CD4-positive, alpha-beta T cell treated with Interleukin-1 beta for 1 hour (primary cell): ENCODE results near the gene MAP3K3.
"Not testable (repeated sequence)": the region's sequence is repeated elsewhere in the genome, so short reads cannot be mapped to it uniquely, and the experiment has no call there.

Source experiments
- DNase-seq, 2 donors: peaks; one replicate each; pipeline ENCODE4 v3.0.0-alpha.2; 2020 to 2022

MAP3K3 gene

DNA sequence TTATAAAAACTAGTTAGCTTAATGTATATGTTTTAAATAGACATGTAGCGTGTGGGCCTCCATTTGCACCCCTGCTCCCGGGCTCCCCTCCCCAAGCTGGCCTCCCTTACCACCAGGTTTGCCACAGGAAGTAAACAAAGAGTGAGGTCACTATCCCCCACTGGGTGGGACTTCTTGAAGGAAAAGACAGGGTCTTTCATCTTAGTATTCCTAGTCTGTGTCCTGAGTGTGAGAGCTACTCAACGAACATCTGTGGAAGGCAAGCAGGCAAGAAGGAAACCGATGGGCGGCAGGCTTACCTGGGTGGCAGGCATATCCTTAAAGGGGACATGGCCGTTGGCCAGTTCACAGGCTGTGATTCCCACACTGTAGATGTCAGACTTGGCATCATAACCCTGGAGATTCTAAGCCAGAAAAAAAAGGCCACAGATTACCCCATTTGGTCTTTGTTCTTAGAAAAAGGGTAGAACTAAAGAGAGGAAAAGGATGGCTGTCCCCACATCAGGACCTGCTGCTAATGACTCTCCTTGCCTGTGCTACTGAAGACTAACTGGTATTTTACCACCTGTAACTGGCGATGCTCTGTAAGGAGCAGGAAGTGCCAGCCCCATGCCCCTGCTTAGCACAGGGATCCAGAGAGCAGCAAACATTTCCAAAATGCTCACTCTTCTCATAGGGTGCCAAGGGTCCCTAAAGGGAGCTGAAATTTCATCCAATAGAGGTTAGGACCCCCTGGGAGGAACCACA, 84.3 kb downstream of the MAP3K3 start:
- DNase-seq = no peak

DNA sequence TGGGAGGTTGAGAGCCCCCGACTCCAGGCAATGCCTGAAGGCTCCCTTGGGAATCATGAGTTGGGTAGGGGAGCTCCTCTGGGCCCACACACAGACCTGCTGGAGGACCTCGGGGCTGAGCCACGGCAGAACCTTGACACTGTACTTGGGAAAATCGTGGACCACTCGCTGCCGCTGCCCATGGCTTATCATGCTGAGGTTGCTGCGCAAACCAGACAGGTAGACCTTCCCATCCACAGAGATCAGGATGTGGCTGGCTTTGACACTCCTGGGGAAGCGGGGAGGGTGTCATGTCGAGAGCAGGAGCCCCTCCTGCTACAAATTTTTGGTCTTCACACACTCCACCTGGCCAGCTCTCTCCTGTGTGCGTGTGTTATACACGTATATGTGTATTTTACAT, 84.9 kb downstream of the MAP3K3 start:
- DNase-seq = peak; percentile 28 to 40

DNA sequence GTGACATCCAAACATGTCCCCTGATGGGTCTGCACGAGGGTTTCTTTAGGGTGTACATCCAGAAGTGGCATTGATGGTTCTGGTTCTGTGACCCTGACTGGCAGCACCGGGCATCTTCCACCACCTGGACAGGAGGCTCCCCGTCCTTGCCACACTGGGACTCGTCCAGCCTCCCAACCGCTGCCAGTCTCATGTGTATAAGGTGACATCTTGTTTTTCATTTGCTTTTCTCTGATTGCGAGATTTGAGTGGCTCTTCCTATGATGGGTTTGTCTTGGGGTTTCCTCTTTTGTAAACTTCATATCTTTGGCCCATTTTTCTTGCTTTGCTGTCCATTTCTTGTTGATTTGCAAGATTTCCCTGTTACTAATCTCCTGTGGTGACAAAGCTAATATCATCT, 86.9 kb downstream of the MAP3K3 start:
- DNase-seq = no peak

DNA sequence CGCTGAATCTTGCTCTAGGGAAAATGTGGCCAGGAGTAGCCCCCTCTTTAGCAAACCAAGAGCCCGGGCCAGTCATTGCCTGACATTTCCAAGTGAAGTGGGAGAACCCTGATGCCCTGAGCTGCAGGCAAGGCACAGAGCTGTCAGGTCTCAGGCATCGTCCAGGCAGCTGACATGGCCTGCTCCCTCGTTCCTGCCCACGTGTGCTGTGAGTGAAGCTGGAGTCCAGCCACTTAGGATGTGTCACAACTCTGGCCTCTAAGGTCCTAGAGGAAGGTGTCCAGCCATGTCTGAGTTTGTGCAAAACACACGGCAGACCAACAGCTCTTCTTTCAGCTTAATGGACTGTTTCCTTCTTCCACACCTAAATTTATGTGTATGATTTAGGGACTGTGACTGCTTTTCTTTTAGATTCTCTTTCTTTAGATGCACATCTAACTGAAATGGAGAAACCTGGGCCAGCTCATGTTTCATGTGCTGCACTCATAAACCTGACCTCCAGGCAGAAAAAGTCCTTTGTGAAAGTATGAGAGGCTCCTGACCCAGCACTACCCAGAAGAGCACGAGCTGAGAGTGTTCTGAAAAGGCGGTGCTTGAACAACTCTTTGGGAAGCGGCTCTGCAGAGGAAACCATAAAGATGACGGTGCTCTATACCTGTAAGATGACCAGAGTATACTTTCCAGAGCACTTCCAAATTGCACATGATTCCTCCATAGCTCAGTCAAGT, 92.5 kb downstream of the MAP3K3 start:
- no peak for DNase-seq

DNA sequence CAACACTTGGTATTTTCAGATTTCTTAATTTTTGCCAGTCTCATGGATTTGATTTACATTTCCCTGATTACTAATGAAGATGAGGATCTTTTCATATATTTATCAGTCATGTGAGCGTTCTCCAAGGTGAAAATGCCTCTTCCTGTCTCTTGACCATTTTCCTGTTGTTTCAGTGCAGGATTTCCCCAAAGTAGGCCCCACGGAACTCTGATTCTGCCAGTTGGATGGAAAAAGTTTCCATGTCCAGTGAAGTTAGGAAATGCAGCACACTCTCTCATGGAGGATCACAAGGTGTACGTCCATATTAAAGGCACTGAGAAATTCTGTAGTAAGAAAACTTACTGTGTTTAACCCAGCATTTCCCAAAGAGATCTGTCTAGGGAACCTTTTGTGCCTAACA, 94.2 kb downstream of the MAP3K3 start:
- no peak for DNase-seq

DNA sequence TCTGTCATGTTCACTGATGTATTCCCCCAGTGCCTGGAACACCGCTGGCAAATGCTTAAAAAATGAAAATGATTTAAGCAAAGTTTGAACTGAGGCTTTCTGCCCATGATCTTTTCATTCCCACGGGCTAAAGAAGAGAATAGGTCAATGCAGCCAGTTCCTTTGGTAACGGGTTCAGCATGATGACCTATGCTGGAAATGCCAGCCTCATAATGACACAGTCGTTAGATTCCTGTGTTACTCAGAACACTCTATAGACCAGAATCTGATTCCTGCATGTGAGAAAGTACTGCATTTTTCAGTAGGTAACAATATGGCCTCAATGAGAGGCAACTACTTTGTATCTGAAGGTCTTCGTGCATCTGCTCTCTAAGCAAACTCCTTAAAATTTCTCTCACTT, 96.8 kb downstream of the MAP3K3 start:
- DNase-seq = no peak

DNA sequence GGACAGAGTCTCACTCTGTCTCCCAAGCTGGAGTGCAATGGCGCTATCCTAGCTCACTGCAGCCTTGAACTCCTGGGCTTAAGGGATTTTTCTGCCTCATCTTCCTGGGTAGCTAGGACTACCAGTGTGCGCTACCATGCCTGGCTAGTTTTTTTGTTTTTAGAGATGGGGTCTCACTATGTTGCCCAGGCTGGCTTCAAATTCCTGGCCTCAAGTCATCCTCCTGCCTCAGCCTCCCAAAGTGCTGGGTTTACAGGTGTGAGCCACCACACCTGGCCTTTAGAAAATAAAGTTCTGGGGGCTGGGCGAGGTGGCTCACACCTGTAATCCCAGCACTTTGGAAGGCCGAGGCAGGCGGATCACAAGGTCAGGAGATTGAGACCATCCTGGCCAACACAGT, 98.0 kb downstream of the MAP3K3 start:
- not testable (repeated sequence) for DNase-seq

DNA sequence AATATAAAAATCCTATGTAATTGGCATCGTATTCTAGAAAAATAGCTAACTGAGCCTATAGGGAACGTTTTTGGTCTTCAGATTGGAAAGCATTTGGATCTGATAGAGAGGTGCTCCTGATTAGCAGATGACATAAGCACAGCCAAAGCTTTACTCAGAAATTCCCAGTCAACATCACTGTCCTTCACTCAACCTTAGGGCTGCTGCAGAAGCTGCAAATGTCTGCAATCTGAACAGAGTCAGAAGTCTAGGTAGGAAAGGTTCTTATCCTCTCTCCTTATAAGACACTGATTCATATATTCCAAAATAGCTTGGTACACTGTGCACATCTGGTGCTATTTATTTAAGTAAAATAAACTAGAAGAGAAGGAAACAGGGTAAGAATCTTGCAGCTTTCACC, 100.2 kb downstream of the MAP3K3 start:
- no peak for DNase-seq

DNA sequence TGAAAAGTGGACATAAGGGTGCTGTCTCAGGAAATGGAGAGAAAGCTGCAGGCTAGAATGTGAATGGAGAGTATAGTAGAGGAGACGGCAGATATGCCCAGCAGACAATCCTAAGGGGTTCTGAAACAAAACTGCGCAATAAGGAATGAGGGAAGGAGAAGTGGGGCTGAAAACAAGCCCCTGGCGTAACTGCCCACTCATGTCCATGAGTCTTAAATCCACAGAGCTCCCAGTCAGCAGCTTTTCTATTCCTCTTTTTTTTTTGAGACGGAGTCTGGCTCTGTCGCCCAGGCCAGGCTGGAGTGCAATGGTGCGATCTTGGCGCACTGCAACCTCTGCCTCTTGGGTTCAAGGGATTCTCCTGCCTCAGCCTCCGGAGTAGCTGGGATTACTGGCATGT, 113.5 kb downstream of the MAP3K3 start:
- no peak for DNase-seq

DNA sequence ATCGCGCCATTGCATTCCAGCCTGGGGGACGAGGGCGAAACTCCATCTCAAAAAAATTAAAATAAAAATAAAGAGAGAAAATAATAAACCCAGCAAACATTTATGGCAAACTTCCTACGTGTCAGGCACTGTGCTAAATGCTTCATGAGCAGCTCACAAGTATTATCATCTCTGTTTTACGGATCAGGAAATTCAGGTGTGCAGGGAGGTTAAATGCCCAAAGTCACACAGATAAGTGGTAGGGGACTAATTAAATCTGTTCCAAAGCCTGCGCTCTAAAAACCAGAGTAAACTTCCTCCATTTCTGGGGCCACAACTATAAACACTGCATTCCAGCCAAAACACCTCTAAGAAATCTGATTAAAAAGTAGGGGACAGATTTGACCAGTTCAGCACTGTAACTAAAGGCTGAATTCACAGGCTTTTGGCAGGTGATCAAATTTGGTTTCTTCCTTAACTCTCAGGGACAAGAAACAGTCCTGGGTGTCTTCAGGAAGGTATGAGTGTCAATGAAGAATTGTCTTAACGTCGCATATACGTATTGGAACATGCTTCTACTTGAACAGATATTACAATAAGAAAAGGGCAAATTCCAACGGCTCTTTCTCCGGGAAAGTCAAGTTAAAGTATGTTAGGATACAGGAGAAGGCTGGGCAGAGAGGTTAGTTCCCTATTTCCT, 118.4 kb downstream of the MAP3K3 start:
- DNase-seq = no peak

DNA sequence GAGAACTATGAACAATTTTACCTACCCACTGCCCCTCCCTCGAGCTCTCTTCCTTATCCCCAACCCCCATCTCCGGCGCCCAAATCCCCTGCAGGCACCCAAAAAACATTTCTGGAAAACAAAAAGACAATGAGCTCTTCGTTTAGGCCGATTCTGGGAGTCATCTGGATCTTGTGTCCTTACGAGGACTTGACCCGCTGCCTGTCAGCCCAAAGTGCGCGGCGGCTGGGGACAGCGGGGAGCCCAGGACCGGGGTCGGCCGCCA, 118.9 kb downstream of the MAP3K3 start:
- no peak for DNase-seq

DNA sequence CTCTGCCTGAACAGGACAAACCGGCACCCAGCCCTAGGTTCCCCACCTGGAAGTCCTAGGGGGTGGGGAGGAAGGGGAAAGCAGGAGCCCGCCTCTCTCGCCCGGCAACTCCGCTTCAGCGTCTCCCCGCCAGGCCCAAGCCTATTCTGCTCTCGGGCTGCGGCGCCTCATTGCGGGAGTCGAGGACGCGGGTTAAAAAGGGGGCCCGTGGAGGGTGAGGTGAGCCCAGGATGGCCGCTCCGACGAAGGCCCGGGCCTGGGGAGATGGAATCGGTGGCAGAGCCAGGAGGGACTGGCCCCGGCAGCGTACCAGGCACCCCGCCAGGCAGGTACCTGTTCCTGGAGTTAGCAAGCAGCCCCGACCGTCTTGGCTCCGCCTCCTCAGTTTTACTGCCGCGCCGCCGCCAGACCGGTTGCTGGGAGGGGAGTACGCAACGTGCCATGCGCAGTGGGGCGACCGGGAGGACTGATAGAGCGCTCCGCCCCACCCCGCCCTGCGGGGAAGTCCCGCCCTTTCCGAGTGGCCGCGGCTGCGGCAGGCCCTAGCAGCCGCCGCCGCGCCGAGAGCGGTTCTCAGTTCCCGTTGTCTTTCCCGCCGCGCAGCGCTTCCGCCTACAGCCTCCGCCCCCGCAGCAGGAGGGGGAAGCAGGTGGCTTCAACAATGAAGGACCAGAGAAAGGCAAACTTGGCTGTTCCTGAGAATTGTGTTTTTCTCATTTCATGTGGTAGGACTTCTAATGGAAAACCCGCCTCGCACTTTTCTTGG, 119.4 kb downstream of the MAP3K3 start, which contains the start of gene STRADA:
STRADA (minus strand) TSS at position 392 of the 766 bp plus-strand sequence. CDS start 13,430 bp downstream, outside the sequence.
- DNase-seq = peak; percentile 98 to 99
